Small intestine (tissue), 16 donors: Measurements from ENCODE around the gene RAET1G. TPM values are rescaled to one million over a fixed set of nuclear protein-coding genes. Genes with fewer than 3 reads are reported as not detected.
"Not testable (repeated sequence)": the region's sequence is repeated elsewhere in the genome, so short reads cannot be mapped to it uniquely, and the experiment has no call there.

Experiments used
- DNase-seq, 2 donors: peaks; one replicate each; pipeline versions ENCODE4 v3.0.0 to v3.0.0-alpha.2; 2013
- FAIRE-seq: peaks from 2 replicates; lab custom pipeline; 2012; peaks lifted over from hg19 to GRCh38; lab: Jason Lieb, UNC
- H3K27ac ChIP-seq, 3 donors: one replicate each; pipeline ENCODE4 v1.5.1; 2013; ENCODE audit warnings: low read length in 2 of 3, mild to moderate bottlenecking in 2 of 3, control low read depth in 1 of 3, inconsistent platforms in 1 of 3, low read depth in 1 of 3, moderate library complexity in 1 of 3
- H3K27me3 ChIP-seq, 3 donors: one replicate each; pipeline ENCODE4 v1.6.1; 2013; ENCODE audit warnings: low read length in 3 of 3, inconsistent platforms in 1 of 3; ENCODE audit not compliant: control insufficient read depth in 3 of 3, insufficient read depth in 3 of 3
- H3K36me3 ChIP-seq, 3 donors: one replicate each; pipeline ENCODE4 v1.6.1; 2013; ENCODE audit warnings: low read length in 3 of 3, inconsistent platforms in 1 of 3, low read depth in 1 of 3, mild to moderate bottlenecking in 1 of 3, moderate library complexity in 1 of 3; ENCODE audit not compliant: control insufficient read depth in 3 of 3, insufficient read depth in 2 of 3
- H3K4me1 ChIP-seq, 3 donors: one replicate each; pipeline ENCODE4 v1.6.1; 2013; ENCODE audit warnings: low read length in 2 of 3, inconsistent platforms in 1 of 3, low read depth in 1 of 3, mild to moderate bottlenecking in 1 of 3, moderate library complexity in 1 of 3; ENCODE audit not compliant: control insufficient read depth in 3 of 3, insufficient read depth in 2 of 3
- H3K4me3 ChIP-seq, 3 donors: one replicate each; pipeline ENCODE4 v1.5.1; 2013; ENCODE audit warnings: low read length in 3 of 3, control low read depth in 1 of 3, inconsistent platforms in 1 of 3, low read depth in 1 of 3, mild to moderate bottlenecking in 1 of 3, moderate library complexity in 1 of 3
- H3K9me3 ChIP-seq, 2 donors: one replicate each; pipeline ENCODE4 v1.6.1; 2013; ENCODE audit warnings: low read depth in 1 of 2, low read length in 1 of 2; ENCODE audit not compliant: control insufficient read depth in 2 of 2, insufficient read depth in 1 of 2
- WGBS, 3 donors: extraction: QIAGEN DNeasy Blood & Tissue Kit; methylation state at CpG; one replicate each; pipeline ENCODE4 v1.1.7; 2013; 5-methylcytosine and 5-hydroxymethylcytosine counted together
- long read RNA-seq, 10 donors: transcript quantifications; one replicate each; lab custom pipeline, GENCODE V29; 2026
- polyA plus RNA-seq, 4 donors: library from polyadenylated mRNA; stranded (reverse) in 3 of 4; unstranded in 1 of 4; fragments of 200-250 nt in 3 of 4; fragments of 120-200 nt in 1 of 4; gene quantifications; one replicate each; pipeline versions ENCODE4 v1.2.1 to v1.2.3, GENCODE V29; 2013
- donor health status: healthy with polysubstance abuse.
- donor health status: control.
- donor health status: control.
- donor health status: Bipolar disorder and iron deficiency.
- donor health status: healthy.

RAET1G gene, protein sequence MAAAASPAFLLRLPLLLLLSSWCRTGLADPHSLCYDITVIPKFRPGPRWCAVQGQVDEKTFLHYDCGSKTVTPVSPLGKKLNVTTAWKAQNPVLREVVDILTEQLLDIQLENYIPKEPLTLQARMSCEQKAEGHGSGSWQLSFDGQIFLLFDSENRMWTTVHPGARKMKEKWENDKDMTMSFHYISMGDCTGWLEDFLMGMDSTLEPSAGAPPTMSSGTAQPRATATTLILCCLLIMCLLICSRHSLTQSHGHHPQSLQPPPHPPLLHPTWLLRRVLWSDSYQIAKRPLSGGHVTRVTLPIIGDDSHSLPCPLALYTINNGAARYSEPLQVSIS
- under 1 TPM in 2 of 4 donors, not detected in 2; 0.15 to 0.27 TPM for polyA plus RNA-seq
- long read RNA-seq, donor 1: 0 reads
- long read RNA-seq, donor 2: 0 reads
- long read RNA-seq, donor 3: 0 reads
- long read RNA-seq, donor 4: 0 reads
- long read RNA-seq, donor 5: 0 reads
- long read RNA-seq, donor 6: 0 reads
- long read RNA-seq, donor 7, partial matches to known transcripts: 0 of 1 reads
- long read RNA-seq, donor 7, other reads (novel, unspliced or antisense): 0 of 1 reads
- long read RNA-seq, donor 8: 0 reads
- long read RNA-seq, donor 9: 0 reads
- long read RNA-seq, donor 10: 0 reads

- peaks cover 0 to 57% (median 8%) of the 10 kb centered on the region in 3 donors for H3K27me3 ChIP-seq
- H3K9me3 ChIP-seq: no peaks in the 10 kb centered on the region
- WGBS, 3 donors: 1 to 2% (median 1%) methylated on average over 35 to 40 of the region's 40 CpGs
- H3K4me3 ChIP-seq: peak within 1 kb of the TSS in 2 of 3 donors; percentile 25 to 46
- peaks cover 0 to 15% (median 3%) of the 10 kb centered on the region in 3 donors for H3K4me1 ChIP-seq
- FAIRE-seq: no peak
- no peaks in the 10 kb centered on the region for H3K36me3 ChIP-seq
- peak; percentile 85 to 86 for DNase-seq
- H3K27ac ChIP-seq: no peak within 1 kb of the TSS
Measured at GRCh38 chr6:149922642-149923326, at the start of gene RAET1G. TSS of gene RAET1G (minus strand) at chr6:149923121. CDS start at chr6:149923010, 111 bp downstream.

- H3K4me3 ChIP-seq: no peak overlapping the region
- FAIRE-seq (no peak), DNase-seq (no peak)
- H3K27ac ChIP-seq: no peak overlapping the region
- no peaks in the 10 kb centered on the region for H3K36me3 ChIP-seq
- WGBS, 3 donors: 73 to 82% (median 79%) methylated on average over 2 of the region's 2 CpGs
- H3K27me3 ChIP-seq: peaks cover 0 to 82% (median 19%) of the 10 kb centered on the region in 3 donors
- H3K4me1 ChIP-seq: peaks cover 0 to 9% (median 0%) of the 10 kb centered on the region in 3 donors
- H3K9me3 ChIP-seq: no peaks in the 10 kb centered on the region
Measured at GRCh38 chr6:149969635-149970034, 46.7 kb upstream of the RAET1G start.

- H3K9me3 ChIP-seq, DNase-seq, H3K36me3 ChIP-seq, FAIRE-seq, H3K27ac ChIP-seq, H3K4me3 ChIP-seq: not testable (repeated sequence)
- H3K27me3 ChIP-seq: peaks cover 0 to 82% (median 25%) of the 10 kb centered on the region in 3 donors
- peaks cover 0 to 16% (median 0%) of the 10 kb centered on the region in 3 donors for H3K4me1 ChIP-seq
- 72 to 80% (median 73%) methylated on average over 2 of the region's 2 CpGs for WGBS, 3 donors
Measured at GRCh38 chr6:149968909-149969308, 46.0 kb upstream of the RAET1G start.

DNA sequence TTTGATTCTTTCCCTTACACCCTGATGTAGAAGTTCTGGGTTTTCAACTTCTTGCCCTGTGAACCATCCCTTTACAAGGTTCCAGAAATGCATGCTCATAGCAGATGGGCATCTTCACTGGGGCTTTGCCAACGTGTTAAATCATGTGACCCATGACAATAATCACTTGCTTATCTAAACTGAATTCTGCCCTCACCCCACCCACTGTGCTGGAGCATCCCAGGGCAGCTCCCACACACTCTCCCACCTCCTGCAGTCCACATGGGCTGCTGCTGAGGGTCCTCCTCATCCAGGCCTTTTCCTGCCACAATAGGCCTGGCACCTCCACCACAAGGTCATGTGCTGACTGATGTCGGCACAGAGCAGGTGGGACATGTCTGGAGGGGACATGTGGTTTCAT, 45.1 kb upstream of the RAET1G start:
- H3K4me3 ChIP-seq, DNase-seq, H3K27ac ChIP-seq, H3K9me3 ChIP-seq, H3K36me3 ChIP-seq, FAIRE-seq: not testable (repeated sequence)
- 46 to 61% (median 48%) methylated on average over 2 of the region's 2 CpGs for WGBS, 3 donors
- Histone ChIP-seq H3K27me3 (peaks cover 0 to 85% (median 25%) of the 10 kb centered on the region in 3 donors), H3K4me1 (peaks cover 0 to 20% (median 0%) of the 10 kb centered on the region in 3 donors)

GRCh38 chr6:149967591-149967990, 44.7 kb upstream of the RAET1G start:
- no peak for DNase-seq
- Histone ChIP-seq H3K36me3 (no peaks in the 10 kb centered on the region), H3K27ac (no peak overlapping the region), H3K4me3 (no peak overlapping the region), H3K27me3 (peaks cover 0 to 88% (median 29%) of the 10 kb centered on the region in 3 donors), H3K9me3 (no peaks in the 10 kb centered on the region), H3K4me1 (peaks cover 0 to 20% (median 0%) of the 10 kb centered on the region in 3 donors)
- no peak for FAIRE-seq
- WGBS, 3 donors: 80 to 94% (median 89%) methylated on average over 4 of the region's 4 CpGs

- not testable (repeated sequence) for FAIRE-seq
- peaks cover 0 to 20% (median 0%) of the 10 kb centered on the region in 3 donors for H3K4me1 ChIP-seq
- 84 to 94% (median 86%) methylated on average over 2 of the region's 2 CpGs for WGBS, 3 donors
Measured at GRCh38 chr6:149966319-149966718, 43.4 kb upstream of the RAET1G start.

GRCh38 chr6:149965194-149966020, 42.5 kb upstream of the RAET1G start:
- H3K27me3 ChIP-seq: peaks cover 0 to 97% (median 41%) of the 10 kb centered on the region in 3 donors
- FAIRE-seq: no peak
- H3K4me3 ChIP-seq: no peak overlapping the region
- H3K27ac ChIP-seq: no peak overlapping the region
- 7 to 12% (median 10%) methylated on average over 25 to 38 of the region's 38 CpGs for WGBS, 3 donors
- H3K4me1 ChIP-seq: peaks cover 0 to 20% (median 0%) of the 10 kb centered on the region in 3 donors
- DNase-seq: peak in 1 of 2 donors; percentile 39
- no peaks in the 10 kb centered on the region for H3K36me3 ChIP-seq
- H3K9me3 ChIP-seq: no peaks in the 10 kb centered on the region

More at GRCh38 chr6:149966319-149966718, 43.4 kb upstream of the RAET1G start:
- H3K27ac ChIP-seq, DNase-seq, H3K4me3 ChIP-seq, H3K9me3 ChIP-seq, H3K36me3 ChIP-seq: not testable (repeated sequence)
- H3K27me3 ChIP-seq: peaks cover 0 to 96% (median 40%) of the 10 kb centered on the region in 3 donors
